Uterus (tissue), 2 donors: Measurements from ENCODE around the gene BMERB1.

Source experiments
- CTCF ChIP-seq, 4 experiments: fragments of 200-600 bp in 2 of 4; fragments of 450-650 bp in 2 of 4; sonication (generic) in 2 of 4; IDR thresholded peaks; one replicate each; pipeline ENCODE4 v1.5.1; 2016 to 2019; ENCODE audit warnings: antibody characterized with exemption in 4 of 4, mild to moderate bottlenecking in 2 of 4, moderate library complexity in 1 of 4
- POLR2A ChIP-seq, 2 donors: fragments of 450-650 bp; IDR thresholded peaks; one replicate each; pipeline ENCODE4 v1.6.1; 2016; ENCODE audit warnings: antibody characterized with exemption in 2 of 2, mild to moderate bottlenecking in 1 of 2, moderate library complexity in 1 of 2

- TF ChIP-seq CTCF (IDR thresholded peaks at IDR 0.05) = no peak
- no peak for TF ChIP-seq POLR2A (IDR thresholded peaks at IDR 0.05)
These were observed 85.4 kb downstream of the BMERB1 start for GRCh38 chr16:15519790-15520189.
